AG10803 (cell line): ENCODE data around the gene GPC2.
"Not testable (repeated sequence)": the region's sequence is repeated elsewhere in the genome, so short reads cannot be mapped to it uniquely, and the experiment has no call there.

ENCODE experiments used
- DNase-seq: peaks from one replicate; pipeline ENCODE4 v3.0.0; 2010; ENCODE audit warnings: low read depth
- H3K4me3 ChIP-seq: 2 replicates; pipeline ENCODE4 v1.5.1; 2011; ENCODE audit warnings: mild to moderate bottlenecking, low read length, control low read depth
- TF ChIP-seq, protein P1 (sequence below): conservative IDR thresholded peaks from 2 replicates; pipeline ENCODE4 v1.5.1; 2011; ENCODE audit warnings: mild to moderate bottlenecking, low read length, control low read depth, inconsistent platforms

GPC2 gene

DNA sequence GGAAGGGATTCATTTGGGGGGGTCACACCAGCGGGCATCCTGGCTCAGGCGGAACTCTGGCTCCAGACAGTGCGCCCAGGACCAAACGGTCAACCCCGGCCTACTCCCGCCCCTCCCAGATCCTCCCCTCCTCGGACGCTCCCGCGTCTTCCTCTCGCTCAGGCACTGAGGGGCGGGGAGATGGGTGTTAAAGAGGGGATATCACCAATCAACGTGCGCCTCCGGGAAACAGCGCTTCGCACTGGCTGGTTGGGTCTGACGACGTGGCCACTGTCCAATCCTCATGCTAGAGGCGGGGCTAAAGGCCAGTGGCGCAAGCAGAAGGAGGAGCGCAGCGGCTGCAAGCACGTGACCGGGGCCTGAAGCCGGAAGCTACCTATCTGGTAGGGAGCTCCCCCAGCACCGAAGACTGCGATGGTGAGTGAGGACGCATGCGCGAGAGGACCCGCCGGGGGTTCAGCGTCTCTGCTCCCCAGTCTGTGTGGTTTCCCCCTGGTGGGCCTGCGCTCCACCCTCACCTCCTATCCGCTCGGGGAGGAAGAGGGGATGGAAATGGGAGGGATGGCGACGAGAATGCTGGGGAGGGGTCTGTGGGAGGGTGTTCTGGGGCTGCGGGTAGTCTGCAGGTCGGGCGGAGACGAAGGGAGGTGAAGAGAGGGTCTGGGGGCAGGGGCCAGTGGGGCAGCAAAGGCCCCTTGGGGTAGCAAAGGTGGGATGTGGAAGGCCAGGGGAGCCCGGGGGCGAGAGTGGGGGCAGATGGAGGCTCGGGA is 28.4 kb downstream of the GPC2 start, which contains the start of gene LAMTOR4:
Gene LAMTOR4 (plus strand): TSS at position 360 of the 770 bp plus-strand sequence. CDS start 55 bp downstream, at position 415.
- peak within 1 kb of the TSS; percentile 100 for H3K4me3 ChIP-seq
- peak; percentile 99 for DNase-seq
- TF ChIP-seq, protein P1, sequence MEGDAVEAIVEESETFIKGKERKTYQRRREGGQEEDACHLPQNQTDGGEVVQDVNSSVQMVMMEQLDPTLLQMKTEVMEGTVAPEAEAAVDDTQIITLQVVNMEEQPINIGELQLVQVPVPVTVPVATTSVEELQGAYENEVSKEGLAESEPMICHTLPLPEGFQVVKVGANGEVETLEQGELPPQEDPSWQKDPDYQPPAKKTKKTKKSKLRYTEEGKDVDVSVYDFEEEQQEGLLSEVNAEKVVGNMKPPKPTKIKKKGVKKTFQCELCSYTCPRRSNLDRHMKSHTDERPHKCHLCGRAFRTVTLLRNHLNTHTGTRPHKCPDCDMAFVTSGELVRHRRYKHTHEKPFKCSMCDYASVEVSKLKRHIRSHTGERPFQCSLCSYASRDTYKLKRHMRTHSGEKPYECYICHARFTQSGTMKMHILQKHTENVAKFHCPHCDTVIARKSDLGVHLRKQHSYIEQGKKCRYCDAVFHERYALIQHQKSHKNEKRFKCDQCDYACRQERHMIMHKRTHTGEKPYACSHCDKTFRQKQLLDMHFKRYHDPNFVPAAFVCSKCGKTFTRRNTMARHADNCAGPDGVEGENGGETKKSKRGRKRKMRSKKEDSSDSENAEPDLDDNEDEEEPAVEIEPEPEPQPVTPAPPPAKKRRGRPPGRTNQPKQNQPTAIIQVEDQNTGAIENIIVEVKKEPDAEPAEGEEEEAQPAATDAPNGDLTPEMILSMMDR: no peak

DNA sequence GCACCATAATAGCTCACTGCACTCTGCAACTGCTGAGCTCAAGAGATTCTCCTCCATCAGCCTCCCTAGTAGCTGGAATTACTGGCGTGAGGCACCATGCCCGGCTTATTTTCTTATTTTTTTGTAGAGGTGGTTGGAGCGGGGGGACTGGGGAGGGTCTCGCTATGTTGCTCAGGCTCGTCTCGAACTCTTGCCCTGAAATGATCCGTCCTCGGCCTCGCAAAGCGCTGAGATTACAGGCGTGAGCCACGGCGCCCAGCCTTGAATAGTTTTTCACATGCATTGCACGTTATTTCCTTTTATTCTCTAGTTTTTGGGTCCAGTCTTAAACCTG is 29.0 kb downstream of the GPC2 start:
- TF ChIP-seq, protein P1: no peak
- no peak for DNase-seq
- H3K4me3 ChIP-seq: peak overlapping the region; percentile 54

DNA sequence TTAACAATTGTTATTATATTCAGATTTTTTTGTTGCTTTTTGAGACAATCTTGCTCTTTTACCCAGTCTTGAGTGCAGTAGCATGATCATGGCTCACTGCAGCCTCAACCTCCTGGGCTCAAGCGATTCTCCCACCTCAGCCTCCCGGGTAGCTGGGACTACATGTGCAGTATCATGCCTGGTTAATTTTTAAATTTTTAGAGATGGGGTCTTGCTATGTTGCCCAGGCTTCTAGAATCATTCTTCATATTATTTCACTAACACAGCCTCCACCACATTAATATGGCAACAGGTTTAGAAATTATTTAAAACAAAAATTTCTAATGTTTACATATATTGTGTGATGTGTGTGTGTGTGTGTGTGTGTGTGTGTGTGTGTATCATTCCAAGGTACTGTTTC is 29.9 kb downstream of the GPC2 start:
- DNase-seq: no peak
- TF ChIP-seq, protein P1: no peak
- no peak overlapping the region for H3K4me3 ChIP-seq

DNA sequence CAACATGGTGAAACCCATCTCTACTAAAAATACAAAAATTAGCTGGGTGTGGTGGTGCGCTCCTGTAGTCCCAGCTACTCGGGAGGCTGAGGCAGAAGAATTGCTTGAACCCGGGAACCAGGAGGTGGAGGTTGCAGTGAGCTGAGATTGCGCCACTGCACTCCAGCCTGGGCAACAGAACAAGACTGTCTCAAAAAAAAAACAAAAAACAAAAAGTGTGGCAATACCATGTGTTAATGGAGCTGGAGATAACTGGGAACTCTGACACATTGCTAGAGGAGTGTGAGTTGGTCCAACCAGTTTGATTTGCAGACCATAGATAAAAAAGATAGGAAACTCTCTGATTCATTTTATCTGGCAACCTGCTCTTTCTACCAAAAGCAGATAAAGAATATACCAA is 30.8 kb downstream of the GPC2 start:
- DNase-seq: peak; percentile 77
- H3K4me3 ChIP-seq: not testable (repeated sequence)

DNA sequence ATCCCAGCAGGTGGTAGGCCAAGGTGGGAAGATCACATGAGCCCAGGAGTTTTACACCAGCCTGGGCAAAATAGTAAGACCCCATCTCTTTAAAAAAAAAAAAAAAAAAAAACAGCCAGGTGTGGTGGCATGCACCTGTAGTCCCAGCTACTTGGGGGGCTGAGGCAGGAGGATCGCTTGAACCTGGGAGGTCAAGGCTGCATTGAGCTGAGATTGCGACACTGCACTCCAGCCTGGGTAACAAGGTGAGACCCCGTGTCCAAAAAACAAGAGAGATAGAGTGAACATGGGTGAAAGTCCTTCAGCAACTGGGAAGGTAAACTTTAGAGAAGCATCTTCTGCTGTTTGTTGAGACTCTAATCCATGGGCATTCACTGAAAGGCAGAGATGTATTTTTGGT is 34.7 kb downstream of the GPC2 start:
- no peak for DNase-seq
- TF ChIP-seq, protein P1: no peak
- H3K4me3 ChIP-seq: no peak overlapping the region

DNA sequence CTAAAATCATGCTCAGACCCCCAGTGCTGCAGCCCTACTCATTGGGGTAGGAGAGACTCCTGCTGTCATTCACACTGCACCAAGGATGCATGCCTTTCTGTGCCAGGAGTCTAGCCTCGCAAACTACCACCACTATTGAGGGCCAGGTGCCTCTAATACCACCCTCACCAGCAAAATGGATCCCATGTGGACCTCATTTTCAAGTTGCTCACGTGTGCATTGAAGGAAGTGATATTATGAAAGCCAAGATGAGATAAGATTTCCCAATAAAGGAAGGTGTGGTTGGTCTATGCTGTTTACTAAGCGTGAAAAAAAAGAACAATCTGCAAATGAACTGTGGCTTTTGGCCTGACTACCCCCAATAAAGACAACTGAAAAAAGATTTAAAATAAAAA is 35.6 kb downstream of the GPC2 start:
- H3K4me3 ChIP-seq: no peak overlapping the region
- TF ChIP-seq, protein P1: no peak
- DNase-seq: no peak

DNA sequence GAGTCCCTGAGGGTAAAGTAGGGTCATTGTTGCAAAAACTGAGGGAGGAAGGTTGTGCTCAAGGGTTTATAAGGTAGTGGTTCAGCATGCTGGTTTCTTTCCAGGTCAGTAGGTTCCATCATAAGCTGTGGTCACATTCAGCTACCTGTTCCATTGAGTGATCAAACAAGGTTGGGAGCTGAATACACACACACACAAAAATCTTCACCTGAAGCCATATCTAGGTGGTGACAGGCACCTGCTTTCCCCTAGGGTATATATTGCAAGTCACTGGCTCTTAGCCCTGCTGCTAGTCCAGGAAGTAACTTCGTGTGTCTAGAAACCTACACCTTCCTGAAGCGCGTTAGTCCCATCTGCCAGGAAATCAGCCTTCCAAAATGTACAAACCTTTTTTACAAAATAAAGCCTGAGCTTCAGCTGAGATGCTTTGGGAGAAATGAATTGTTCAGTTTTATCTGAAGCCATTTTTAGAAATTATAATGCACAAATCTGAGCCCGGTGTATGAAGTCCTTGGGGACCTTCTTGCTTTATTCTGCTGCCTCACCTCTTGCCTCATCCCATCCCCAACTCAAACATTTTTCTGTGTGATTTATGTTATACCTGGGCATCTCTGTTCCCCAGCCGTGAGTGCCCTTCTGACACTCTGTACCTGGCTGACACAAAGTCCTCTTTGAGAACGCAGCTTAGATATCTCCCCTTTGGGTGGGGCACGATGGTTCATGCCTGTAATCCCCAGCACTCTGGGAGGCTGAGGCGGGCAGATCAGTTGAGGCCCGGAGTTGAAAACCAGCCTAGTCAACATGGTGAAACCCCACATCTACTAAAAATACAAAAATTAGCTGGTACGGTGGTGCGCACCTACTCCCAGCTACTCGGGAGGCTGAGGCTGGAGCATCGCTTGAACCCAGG is 39.1 kb downstream of the GPC2 start:
- TF ChIP-seq, protein P1: no peak
- no peak overlapping the region for H3K4me3 ChIP-seq
- no peak for DNase-seq
